ENCODE measurements around the gene PTPRN2. TPM values are rescaled to one million over a fixed set of nuclear protein-coding genes. Genes with fewer than 3 reads are reported as not detected.

PTPRN2 gene
- total RNA-seq, 8 experiments from 2014 or later, result 0.10 to 19.7 (median 10.8) TPM; not detected in 1

- in situ Hi-C loops (cut with MboI; ENCODE audit: low pct_unique_long_range_greater_than_20kb in 2 of 9, low sequenced_read_pairs in 9 of 9, unreplicated experiment in 9 of 9), result loop anchor here in 1 of 9 experiments (25.0 kb wide), 1 partner anchor 199 kb away; no protein-coding TSS in a partner anchor
- no peak overlapping the region for H3K4me3 ChIP-seq
- 15 to 73% (median 36%) methylated on average over 3 to 9 of the region's 9 CpGs; no CpG with 5 or more reads in 2 of the 10 experiments for WGBS, 10 experiments
Measured at GRCh38 chr7:157886266-157886665, 701.4 kb downstream of the PTPRN2 start.

GRCh38 chr7:157885140-157885539 is 702.5 kb downstream of the PTPRN2 start:
- no peak overlapping the region for H3K4me3 ChIP-seq
- ATAC-seq (replicated peaks in 6 of 8), result no peak
- H3K27ac ChIP-seq, result no peak overlapping the region
- in situ Hi-C loops (cut with MboI; ENCODE audit: low pct_unique_long_range_greater_than_20kb in 2 of 9, low sequenced_read_pairs in 9 of 9, unreplicated experiment in 9 of 9), result loop anchor here in 1 of 9 experiments (25.0 kb wide), 1 partner anchor 198 kb away; no protein-coding TSS in a partner anchor
- peaks cover 0 to 15% of the 10 kb centered on the region in 2 donors for H3K4me1 ChIP-seq (replicated peaks in 1 of 2)
- 0 to 80% (median 10%) methylated on average over 1 to 3 of the region's 6 CpGs; no CpG with 5 or more reads in 6 of the 10 experiments for WGBS, 10 experiments

More at GRCh38 chr7:157886266-157886665, 701.4 kb downstream of the PTPRN2 start:
- ATAC-seq (replicated peaks in 6 of 8), result peak in 4 of 8 experiments; percentile 30 to 81 (median 44)
- Histone ChIP-seq H3K4me1 (replicated peaks in 1 of 2) (peaks cover 0 to 15% of the 10 kb centered on the region in 2 donors), H3K27ac (no peak overlapping the region)

- Histone ChIP-seq H3K4me3 (no peak overlapping the region), H3K27ac (no peak overlapping the region), H3K4me1 (replicated peaks in 1 of 2) (peaks cover 0 to 18% of the 10 kb centered on the region in 2 donors)
- WGBS, 10 experiments, result 21 to 100% (median 43%) methylated on average over 1 to 6 of the region's 9 CpGs; no CpG with 5 or more reads in 5 of the 10 experiments
- ATAC-seq (replicated peaks in 6 of 8), result no peak
- in situ Hi-C loops (cut with MboI; ENCODE audit: low pct_unique_long_range_greater_than_20kb in 2 of 9, low sequenced_read_pairs in 9 of 9, unreplicated experiment in 9 of 9), result loop anchor here in 1 of 9 experiments (25.0 kb wide), 1 partner anchor 197 kb away; no protein-coding TSS in a partner anchor
Measured at GRCh38 chr7:157884461-157885062, 703.1 kb downstream of the PTPRN2 start.

- 13 to 93% (median 71%) methylated on average over 2 to 8 of the region's 8 CpGs; no CpG with 5 or more reads in 2 of the 10 experiments for WGBS, 10 experiments
- H3K4me1 ChIP-seq (replicated peaks in 1 of 2), result peaks cover 0 to 13% of the 10 kb centered on the region in 2 donors
- peak overlapping the region in 1 of 2 donors; percentile 43 for H3K27ac ChIP-seq
- peak overlapping the region in 1 of 5 donors; percentile 24 for H3K4me3 ChIP-seq
- in situ Hi-C loops (cut with MboI; ENCODE audit: low pct_unique_long_range_greater_than_20kb in 2 of 9, low sequenced_read_pairs in 9 of 9, unreplicated experiment in 9 of 9), result loop anchor here in 1 of 9 experiments (25.0 kb wide), 1 partner anchor 194 kb away; no protein-coding TSS in a partner anchor
- peak in 5 of 8 experiments; percentile 81 to 94 (median 86) for ATAC-seq (replicated peaks in 6 of 8)
Measured at GRCh38 chr7:157881048-157881771, 706.4 kb downstream of the PTPRN2 start.

GRCh38 chr7:157879391-157879790 is 708.2 kb downstream of the PTPRN2 start:
- in situ Hi-C loops (cut with MboI; ENCODE audit: low pct_unique_long_range_greater_than_20kb in 2 of 9, low sequenced_read_pairs in 9 of 9, unreplicated experiment in 9 of 9), result loop anchor here in 1 of 9 experiments (25.0 kb wide), 1 partner anchor 192 kb away; no protein-coding TSS in a partner anchor
- WGBS, 10 experiments, result 13 to 93% (median 68%) methylated on average over 2 to 10 of the region's 10 CpGs; no CpG with 5 or more reads in 2 of the 10 experiments
- no peak overlapping the region for H3K4me3 ChIP-seq
- H3K4me1 ChIP-seq (replicated peaks in 1 of 2), result peaks cover 0 to 13% of the 10 kb centered on the region in 2 donors
- peak in 1 of 8 experiments; percentile 15 for ATAC-seq (replicated peaks in 6 of 8)
- H3K27ac ChIP-seq, result no peak overlapping the region

- no peak overlapping the region for H3K4me3 ChIP-seq
- 10 to 95% (median 85%) methylated on average over 2 to 14 of the region's 31 CpGs; no CpG with 5 or more reads in 4 of the 10 experiments for WGBS, 10 experiments
- in situ Hi-C loops (cut with MboI; ENCODE audit: low pct_unique_long_range_greater_than_20kb in 2 of 9, low sequenced_read_pairs in 9 of 9, unreplicated experiment in 9 of 9), result loop anchor here in 1 of 9 experiments (25.0 kb wide), 1 partner anchor 190 kb away; no protein-coding TSS in a partner anchor
- no peak for ATAC-seq (replicated peaks in 6 of 8)
- H3K4me1 ChIP-seq (replicated peaks in 1 of 2), result peaks cover 0 to 18% of the 10 kb centered on the region in 2 donors
- no peak overlapping the region for H3K27ac ChIP-seq
Measured at GRCh38 chr7:157877298-157878090, 710.1 kb downstream of the PTPRN2 start.

- Histone ChIP-seq H3K27ac (no peak overlapping the region), H3K4me1 (replicated peaks in 1 of 2) (peaks cover 0 to 18% of the 10 kb centered on the region in 2 donors), H3K4me3 (no peak overlapping the region)
- no peak for ATAC-seq (replicated peaks in 6 of 8)
- 20 to 100% (median 70%) methylated on average over 1 to 2 of the region's 36 CpGs; no CpG with 5 or more reads in 6 of the 10 experiments for WGBS, 10 experiments
- in situ Hi-C loops (cut with MboI; ENCODE audit: low pct_unique_long_range_greater_than_20kb in 2 of 9, low sequenced_read_pairs in 9 of 9, unreplicated experiment in 9 of 9), result loop anchor here in 1 of 9 experiments (25.0 kb wide), 1 partner anchor 189 kb away; no protein-coding TSS in a partner anchor
Measured at GRCh38 chr7:157876469-157877285, 710.9 kb downstream of the PTPRN2 start.

- in situ Hi-C loops (cut with MboI; ENCODE audit: low pct_unique_long_range_greater_than_20kb in 2 of 9, low sequenced_read_pairs in 9 of 9, unreplicated experiment in 9 of 9), result loop anchor here in 1 of 9 experiments (25.0 kb wide), 1 partner anchor 188 kb away; no protein-coding TSS in a partner anchor
- Histone ChIP-seq H3K27ac (no peak overlapping the region), H3K4me1 (replicated peaks in 1 of 2) (peaks cover 0 to 18% of the 10 kb centered on the region in 2 donors), H3K4me3 (no peak overlapping the region)
- 0 to 100% (median 56%) methylated on average over 1 to 16 of the region's 30 CpGs; no CpG with 5 or more reads in 3 of the 10 experiments for WGBS, 10 experiments
- ATAC-seq (replicated peaks in 6 of 8), result peak in 4 of 8 experiments; percentile 66 to 84 (median 70)
Measured at GRCh38 chr7:157875230-157876179, 712.1 kb downstream of the PTPRN2 start.

GRCh38 chr7:157874870-157875229 is 712.8 kb downstream of the PTPRN2 start:
- 0 to 100% (median 72%) methylated on average over 1 to 8 of the region's 12 CpGs; no CpG with 5 or more reads in 2 of the 10 experiments for WGBS, 10 experiments
- in situ Hi-C loops (cut with MboI; ENCODE audit: low pct_unique_long_range_greater_than_20kb in 2 of 9, low sequenced_read_pairs in 9 of 9, unreplicated experiment in 9 of 9), result loop anchor here in 1 of 9 experiments (25.0 kb wide), 1 partner anchor 188 kb away; no protein-coding TSS in a partner anchor
- no peak for ATAC-seq (replicated peaks in 6 of 8)
- peaks cover 0 to 17% of the 10 kb centered on the region in 2 donors for H3K4me1 ChIP-seq (replicated peaks in 1 of 2)
- H3K4me3 ChIP-seq, result no peak overlapping the region
- no peak overlapping the region for H3K27ac ChIP-seq

GRCh38 chr7:157874208-157874816 is 713.3 kb downstream of the PTPRN2 start:
- in situ Hi-C loops (cut with MboI; ENCODE audit: low pct_unique_long_range_greater_than_20kb in 2 of 9, low sequenced_read_pairs in 9 of 9, unreplicated experiment in 9 of 9), result no loop called here
- H3K27ac ChIP-seq, result no peak overlapping the region
- no peak overlapping the region for H3K4me3 ChIP-seq
- no peak for ATAC-seq (replicated peaks in 6 of 8)
- WGBS, 10 experiments, result 0 to 93% (median 47%) methylated on average over 1 to 9 of the region's 14 CpGs; no CpG with 5 or more reads in 6 of the 10 experiments
- H3K4me1 ChIP-seq (replicated peaks in 1 of 2), result peaks cover 0 to 13% of the 10 kb centered on the region in 2 donors
